AG10803 (cell line): ENCODE results near the gene CPNE2.

Source experiments
- DNase-seq: peaks from one replicate; pipeline ENCODE4 v3.0.0; 2010; ENCODE audit warnings: low read depth
- H3K4me3 ChIP-seq: 2 replicates; pipeline ENCODE4 v1.5.1; 2011; ENCODE audit warnings: mild to moderate bottlenecking, low read length, control low read depth
- TF ChIP-seq, protein P1 (sequence below): conservative IDR thresholded peaks from 2 replicates; pipeline ENCODE4 v1.5.1; 2011; ENCODE audit warnings: mild to moderate bottlenecking, low read length, control low read depth, inconsistent platforms

The CPNE2 gene

DNA sequence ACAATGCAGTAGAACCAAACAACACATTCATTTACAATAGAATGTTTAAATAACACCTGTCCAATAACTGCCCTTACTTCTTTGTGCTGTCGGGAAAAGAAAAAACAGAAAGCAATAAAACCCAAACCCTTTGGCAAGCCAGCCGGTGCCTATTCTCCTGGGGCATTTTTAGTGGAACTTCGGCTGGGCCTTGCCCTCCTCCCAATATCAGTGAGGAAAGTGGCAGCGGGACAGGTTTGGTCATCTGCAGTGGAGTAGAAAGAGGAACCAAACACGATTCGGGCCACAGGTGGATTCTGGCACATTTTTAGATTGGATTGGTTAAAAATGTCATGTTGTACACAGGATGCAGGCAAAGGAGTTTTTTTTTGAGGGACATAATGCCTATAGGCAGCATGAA, 61.5 kb downstream of the CPNE2 start:
- TF ChIP-seq, protein P1, sequence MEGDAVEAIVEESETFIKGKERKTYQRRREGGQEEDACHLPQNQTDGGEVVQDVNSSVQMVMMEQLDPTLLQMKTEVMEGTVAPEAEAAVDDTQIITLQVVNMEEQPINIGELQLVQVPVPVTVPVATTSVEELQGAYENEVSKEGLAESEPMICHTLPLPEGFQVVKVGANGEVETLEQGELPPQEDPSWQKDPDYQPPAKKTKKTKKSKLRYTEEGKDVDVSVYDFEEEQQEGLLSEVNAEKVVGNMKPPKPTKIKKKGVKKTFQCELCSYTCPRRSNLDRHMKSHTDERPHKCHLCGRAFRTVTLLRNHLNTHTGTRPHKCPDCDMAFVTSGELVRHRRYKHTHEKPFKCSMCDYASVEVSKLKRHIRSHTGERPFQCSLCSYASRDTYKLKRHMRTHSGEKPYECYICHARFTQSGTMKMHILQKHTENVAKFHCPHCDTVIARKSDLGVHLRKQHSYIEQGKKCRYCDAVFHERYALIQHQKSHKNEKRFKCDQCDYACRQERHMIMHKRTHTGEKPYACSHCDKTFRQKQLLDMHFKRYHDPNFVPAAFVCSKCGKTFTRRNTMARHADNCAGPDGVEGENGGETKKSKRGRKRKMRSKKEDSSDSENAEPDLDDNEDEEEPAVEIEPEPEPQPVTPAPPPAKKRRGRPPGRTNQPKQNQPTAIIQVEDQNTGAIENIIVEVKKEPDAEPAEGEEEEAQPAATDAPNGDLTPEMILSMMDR, result no peak
- H3K4me3 ChIP-seq, result no peak overlapping the region
- DNase-seq, result no peak

DNA sequence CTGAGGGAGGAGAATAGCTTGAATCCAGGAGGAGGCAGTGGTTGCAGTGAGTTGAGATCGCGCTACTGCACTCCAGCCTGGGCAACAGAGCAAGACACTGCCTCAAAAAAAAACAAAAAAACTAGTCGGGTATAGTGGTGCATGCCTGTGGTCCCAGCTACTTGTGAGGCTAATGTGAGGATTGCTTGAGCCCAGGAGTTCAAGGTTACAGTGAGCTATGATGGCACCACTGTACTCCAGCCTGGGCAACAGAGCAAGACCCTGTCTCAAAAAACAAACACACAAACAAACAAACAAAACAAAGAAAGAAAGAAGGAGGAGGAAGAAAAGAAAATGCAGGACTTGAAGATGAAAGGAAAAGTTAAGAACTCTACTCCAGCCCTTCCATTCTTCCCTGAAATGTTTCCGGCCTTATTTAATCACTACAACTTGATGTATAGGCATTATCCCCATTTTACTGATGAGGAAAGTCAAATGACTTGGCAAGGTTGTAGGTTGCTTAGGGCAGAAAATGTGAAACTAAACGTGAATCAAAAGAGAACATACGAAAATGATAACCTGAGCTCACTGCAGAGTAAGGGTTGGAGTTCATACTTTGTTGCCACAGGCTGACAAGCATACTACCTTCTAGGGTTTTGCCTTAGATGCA, 63.4 kb downstream of the CPNE2 start:
- TF ChIP-seq, protein P1, result no peak
- DNase-seq, result no peak
- no peak overlapping the region for H3K4me3 ChIP-seq

GRCh38 chr16:57156351-57156703, 63.9 kb downstream of the CPNE2 start:
- TF ChIP-seq, protein P1, result no peak
- no peak overlapping the region for H3K4me3 ChIP-seq
- DNase-seq, result no peak

DNA sequence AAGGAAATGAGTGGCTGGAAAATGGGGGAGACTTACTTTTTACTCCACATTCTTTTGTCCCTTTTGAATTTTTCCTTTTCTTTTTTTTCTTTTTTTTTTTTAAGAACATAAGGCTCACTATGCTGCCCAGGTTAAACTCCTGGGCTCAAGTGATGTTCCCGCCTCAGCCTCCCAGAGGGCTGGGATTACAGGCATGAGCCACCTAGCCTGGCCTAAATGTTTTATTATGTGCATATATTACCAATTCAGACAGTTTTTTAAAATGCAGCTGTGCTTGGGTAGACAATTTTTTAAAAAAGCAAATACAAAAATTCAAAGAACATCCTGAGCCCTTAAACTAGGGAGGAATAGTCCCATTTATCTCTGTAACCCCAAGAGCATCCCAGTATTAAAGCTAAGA, 65.2 kb downstream of the CPNE2 start:
- TF ChIP-seq, protein P1, result no peak
- H3K4me3 ChIP-seq, result no peak overlapping the region
- DNase-seq, result no peak

- TF ChIP-seq, protein P1, result no peak
- H3K4me3 ChIP-seq, result no peak overlapping the region
- no peak for DNase-seq
These were observed 67.1 kb downstream of the CPNE2 start for GRCh38 chr16:57159447-57159846.

- TF ChIP-seq, protein P1, result no peak
- DNase-seq, result no peak
- no peak overlapping the region for H3K4me3 ChIP-seq
These were observed 71.5 kb downstream of the CPNE2 start for GRCh38 chr16:57163842-57164241.

DNA sequence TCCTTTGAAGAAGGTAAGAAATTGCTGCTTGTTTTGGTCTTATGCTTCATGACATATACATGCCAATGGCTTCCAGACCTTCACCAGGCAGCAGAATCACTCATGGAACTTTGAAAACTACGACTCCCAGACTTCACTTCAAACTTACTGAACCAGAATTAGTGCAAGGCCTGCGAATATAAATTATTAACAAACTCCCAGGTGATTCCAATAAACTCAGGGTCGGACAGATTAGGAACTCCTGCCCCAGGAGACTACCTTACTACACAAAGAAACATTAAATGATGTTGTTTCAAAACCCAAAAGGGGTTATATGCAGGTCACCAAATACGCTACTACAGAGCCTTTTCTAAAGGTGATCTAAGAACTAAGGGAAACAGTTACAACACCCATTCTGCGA, 73.1 kb downstream of the CPNE2 start:
- TF ChIP-seq, protein P1, result no peak
- DNase-seq, result no peak
- H3K4me3 ChIP-seq, result no peak overlapping the region
